GM18507 (cell line): ENCODE measurements around the gene ENTPD6.
"Not testable (repeated sequence)": the region's sequence is repeated elsewhere in the genome, so short reads cannot be mapped to it uniquely, and the experiment has no call there.

ENCODE experiments used
- DNase-seq: peaks from one replicate; pipeline ENCODE4 v3.0.0; 2011; ENCODE audit warnings: low read depth; ENCODE audit not compliant: insufficient read length; ENCODE audit errors: extremely low spot score
- FAIRE-seq: peaks from 2 replicates; lab custom pipeline; 2011; peaks lifted over from hg19 to GRCh38; lab: Jason Lieb, UNC

ENTPD6 gene

DNA sequence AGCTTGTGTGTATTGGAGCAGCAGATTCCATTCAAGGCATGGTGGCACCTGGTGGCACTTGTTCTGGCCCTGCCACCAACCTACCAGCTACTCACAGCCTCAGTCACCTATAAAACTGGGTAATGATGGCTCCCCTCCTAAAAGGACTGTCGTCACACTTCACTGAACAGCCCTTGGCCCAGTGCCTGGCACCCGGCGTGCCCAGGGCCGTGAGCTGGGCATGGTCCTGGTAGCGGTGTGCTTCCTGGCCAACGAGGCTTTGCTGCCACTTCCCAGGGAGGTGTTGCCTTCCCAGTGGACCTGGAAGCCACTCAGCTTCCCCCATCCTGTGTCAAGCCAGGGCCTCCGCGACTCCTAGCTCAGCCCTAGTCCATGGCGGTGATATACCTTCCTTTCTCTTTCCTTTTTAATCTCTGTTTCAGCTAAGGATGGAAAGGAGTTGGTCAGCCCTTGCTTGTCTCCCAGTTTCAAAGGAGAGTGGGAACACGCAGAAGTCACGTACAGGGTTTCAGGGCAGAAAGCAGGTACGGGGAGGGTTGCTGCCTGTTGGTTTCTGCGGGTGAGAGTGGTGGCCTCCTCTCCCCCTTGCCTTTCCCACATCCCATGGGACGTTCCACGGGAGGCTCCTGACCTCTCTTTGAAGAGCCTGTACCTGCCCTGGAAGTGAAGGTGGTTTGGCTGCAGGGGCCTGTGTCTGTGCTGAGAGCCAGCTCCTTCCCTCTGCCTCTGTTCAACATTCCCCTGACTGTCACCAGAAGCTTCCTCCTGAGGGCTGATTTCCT is 25.5 kb downstream of the ENTPD6 start:
- no peak for DNase-seq
- FAIRE-seq, result no peak

DNA sequence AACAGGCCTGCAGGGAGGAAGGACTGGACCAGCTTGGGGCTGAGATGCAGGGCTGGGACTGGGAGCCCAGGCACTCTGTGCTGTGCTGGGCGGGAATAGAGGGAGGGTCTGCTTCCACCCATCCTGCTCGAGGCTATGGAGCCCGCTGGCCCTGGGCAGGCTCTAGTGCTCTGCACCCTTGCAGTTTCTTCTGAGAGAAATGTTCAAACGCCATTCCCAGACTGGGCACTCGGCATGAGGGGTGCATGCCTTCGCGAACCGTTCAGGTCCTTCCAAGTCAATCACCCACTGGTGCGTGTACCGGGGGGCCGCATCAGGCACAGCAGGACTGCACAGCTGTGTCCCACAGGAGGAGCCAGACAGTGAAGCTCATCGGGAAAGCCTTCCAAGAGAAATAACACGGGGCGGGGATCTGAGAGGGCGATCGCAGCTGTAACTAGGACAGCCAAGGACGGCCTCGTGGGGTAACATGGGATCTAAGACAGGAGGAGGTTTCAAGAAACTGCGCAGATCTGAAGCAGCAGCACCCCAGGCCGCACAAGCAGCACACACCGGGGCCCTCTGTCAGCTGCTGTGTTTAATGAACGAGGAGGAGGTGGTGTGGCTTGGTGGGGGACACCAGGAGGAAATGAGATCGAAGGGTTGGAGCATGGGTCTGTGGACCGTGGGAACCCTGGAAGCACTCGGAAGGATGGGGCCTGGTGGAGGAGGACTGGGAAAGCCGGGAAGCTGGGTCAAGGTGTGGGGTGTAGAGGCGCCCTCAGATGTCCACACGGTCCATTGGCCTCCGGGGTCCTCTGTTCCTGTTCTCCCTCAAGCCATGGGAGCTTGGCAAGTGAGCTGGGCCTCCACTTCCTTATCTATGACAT is 26.3 kb downstream of the ENTPD6 start:
- no peak for FAIRE-seq
- no peak for DNase-seq

DNA sequence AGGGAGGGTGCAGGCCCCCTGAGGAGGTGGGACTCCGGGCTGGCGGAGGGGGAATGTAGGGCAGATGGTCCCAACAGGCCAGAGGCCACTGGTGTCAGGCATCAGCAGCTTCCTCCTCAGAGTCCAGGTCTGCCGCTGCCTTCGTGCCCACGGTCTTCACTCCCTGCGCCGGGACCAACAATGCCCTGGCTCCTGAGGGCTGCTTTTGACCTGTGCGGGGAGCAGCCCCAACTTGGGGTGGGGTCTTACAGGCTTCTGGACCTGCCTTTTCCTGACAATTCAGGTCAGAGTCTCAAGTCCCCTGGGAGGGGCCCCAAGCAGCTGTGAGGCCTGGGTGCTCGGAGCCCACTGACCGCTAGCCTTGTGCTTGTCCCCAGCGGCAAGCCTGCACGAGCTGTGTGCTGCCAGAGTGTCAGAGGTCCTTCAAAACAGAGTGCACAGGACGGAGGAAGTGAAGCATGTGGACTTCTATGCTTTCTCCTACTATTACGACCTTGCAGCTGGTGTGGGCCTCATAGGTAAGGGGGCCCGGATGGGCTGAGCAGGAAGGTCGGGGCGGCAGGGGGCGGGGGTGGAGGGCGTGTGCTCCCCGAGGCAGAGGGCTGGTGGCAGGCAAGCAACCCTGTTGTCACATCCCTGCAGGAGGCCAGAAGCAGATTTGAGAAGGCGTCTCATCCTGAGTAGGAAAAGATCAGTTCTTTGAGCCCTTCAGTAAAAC is 27.1 kb downstream of the ENTPD6 start:
- DNase-seq (no peak), FAIRE-seq (no peak)

DNA sequence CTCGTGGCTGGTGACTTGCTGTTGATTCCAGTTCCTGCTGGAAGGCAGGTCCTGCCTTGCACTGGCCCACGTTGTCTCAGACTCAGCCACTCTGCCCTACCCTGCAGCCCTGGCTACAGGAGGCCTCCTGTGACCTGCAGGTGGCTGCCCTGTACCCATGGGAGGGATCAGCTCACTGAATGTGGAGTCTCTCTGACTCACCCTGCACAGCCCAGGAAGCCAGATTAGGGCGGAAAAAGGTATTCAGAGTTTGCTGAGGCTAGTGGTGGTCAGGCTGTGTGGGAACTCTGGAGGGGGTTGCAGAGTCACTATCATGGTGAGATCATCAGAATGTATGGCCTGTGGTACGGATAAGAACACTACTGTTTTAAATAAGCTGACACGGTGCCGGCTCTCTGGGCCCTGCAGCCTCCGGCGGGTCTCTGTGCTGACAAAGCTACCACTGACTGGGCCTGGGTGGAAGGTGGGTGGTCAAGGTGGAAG is 27.7 kb downstream of the ENTPD6 start:
- FAIRE-seq (no peak), DNase-seq (no peak)

DNA sequence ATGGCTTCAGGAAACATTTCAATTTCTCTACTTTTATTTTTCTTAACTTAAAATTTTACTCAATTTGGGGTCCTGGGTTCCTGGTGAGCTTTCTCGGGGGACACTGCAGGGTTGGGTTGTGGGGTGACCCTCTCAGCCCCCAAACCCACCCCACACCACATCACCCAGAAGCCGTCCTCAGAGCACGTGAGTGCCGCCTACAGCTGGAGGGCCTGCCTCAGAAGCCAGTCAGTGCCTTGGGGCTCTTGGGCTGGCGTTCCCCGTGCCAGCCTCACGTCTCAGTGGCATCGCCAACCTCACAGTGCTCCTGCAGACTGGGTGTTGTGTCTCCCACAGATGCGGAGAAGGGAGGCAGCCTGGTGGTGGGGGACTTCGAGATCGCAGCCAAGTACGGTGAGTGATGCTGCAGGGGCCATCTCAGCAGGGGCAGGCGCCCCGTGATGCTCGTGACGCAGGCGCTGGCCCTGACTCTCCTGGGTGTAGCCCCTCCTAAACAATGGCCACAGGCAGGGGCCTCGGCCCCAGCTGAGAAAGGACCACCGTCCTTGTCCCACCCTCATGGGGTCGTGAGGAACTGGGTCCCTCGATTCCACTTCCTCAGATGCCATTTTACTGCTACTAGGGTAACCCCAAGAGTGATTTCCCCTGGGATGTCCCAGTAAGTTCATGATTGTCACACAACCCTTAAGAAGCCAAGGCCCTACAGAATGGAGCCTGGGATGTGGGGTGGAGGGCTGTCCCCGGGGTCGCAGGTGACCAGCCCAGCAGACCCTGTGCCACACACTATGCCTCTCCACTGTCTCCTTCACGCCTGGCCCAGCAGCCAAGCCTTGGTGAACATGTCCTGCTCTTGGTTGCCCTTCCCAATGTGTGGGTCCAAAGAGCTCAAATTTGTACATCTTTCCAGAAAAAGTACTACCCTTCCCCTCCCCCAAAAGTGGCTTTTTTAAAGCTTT is 28.5 kb downstream of the ENTPD6 start:
- DNase-seq (no peak), FAIRE-seq (no peak)

DNA sequence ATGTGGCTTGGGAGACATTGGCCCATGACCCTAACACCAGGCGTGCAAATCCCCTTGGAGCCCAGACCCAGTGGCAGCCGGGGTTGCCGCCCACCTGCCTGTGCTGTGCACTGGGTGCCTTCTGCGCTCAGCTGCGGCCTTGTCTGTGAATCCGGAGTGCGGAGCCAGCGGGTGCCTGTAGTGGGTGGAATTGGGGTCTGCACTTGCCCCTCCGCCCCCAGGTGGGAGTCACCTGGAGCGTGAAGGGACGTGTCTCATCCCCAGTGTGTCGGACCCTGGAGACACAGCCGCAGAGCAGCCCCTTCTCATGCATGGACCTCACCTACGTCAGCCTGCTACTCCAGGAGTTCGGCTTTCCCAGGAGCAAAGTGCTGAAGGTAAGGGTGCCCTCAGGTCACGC is 29.4 kb downstream of the ENTPD6 start:
- FAIRE-seq, result no peak

DNA sequence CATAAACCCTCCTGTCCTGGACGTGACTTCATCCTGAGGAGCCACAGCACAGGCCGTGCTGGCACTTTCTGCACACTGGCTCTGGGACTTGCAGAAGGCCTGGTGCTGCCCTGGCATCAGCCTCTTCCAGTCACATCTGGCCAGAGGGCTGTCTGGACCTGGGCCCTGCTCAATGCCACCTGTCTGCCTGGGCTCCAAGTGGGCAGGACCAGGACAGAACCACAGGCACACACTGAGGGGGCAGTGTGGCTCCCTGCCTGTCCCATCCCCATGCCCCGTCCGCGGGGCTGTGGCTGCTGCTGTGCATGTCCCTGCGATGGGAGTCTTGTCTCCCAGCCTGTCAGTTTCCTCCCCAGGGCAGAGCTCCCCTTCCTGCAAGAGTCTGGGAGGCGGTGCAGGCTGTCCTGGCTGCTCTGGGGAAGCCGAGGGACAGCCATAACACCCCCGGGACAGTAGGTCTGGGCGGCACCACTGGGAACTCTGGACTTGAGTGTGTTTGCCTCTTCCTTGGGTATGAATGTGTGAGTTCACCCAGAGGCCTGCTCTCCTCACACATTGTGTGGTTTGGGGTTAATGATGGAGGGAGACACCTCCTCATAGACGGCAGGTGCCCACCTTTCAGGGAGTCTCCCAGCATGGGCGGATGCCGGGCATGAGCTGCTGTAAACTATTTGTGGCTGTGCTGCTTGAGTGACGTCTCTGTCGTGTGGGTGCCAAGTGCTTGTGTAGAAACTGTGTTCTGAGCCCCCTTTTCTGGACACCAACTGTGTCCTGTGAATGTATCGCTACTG is 30.3 kb downstream of the ENTPD6 start:
- DNase-seq (no peak), FAIRE-seq (no peak)

More for the DNA sequence above, 29.4 kb downstream of the ENTPD6 start:
- no peak for DNase-seq

DNA sequence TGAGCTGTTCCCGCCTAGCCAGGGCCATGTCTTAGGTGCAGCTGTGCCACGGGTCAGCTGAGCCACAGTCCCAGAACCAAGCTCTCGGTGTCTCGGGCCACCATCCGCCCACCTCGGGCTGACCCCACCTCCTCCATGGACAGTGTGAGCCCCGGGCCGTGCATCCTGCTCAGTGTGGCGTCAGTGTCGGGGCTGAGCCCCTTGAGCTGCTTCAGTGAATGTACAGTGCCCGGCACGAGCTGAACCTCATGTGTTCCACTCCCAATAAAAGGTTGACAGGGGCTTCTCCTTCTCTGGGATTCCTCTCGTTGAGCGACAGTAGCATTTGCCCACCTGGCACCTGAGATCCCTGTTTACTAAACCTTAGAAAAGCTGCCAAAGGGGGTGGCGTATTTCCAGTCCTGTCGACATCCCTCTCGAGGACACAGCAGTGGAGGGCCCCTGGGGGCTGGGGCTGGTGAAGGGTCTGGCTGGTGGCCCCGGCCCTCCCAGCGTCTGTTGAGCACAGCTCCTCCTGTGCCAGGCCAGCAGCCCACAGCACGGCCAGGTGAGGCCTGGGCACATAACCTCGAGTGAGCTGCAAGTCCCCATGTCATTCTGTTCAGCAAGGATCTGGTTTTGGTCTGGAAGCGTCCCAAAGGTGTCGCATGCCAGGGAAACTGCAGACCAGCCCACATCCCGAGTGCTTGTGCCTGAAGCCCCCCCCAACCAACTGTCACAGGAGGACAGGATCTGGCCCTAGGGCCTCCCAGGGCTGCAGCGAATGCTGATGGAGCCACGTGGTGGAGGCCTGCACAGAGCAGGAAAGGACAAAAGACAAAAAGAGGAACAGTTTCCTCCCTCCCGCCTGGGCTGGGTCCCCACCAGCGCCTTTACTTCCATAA is 31.2 kb downstream of the ENTPD6 start:
- DNase-seq, result no peak
- no peak for FAIRE-seq

DNA sequence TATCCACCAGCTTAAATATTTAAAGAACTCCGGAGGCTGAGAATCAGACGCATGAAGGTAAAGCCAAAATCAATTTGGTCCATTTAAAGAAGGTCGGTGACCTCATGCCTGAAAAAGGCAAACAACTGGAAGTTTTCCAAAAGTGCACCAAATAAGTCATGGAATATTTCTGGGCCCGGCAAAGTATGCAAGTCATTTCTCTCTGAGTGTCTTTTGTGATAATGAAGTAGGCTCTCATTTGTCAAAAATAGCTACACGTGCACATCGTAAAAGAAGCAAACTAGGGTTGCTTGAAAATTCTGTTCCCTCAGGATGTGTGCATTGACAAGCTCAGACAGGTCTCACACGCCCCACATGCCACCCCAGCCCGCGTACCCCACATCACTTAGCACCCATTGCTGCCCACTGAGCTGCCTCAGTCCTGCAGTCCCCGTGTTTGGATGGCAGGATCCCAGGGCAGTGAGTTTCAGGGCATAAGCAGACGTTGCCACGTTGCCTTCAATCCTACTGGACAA is 31.9 kb downstream of the ENTPD6 start:
- DNase-seq (no peak), FAIRE-seq (no peak)

DNA sequence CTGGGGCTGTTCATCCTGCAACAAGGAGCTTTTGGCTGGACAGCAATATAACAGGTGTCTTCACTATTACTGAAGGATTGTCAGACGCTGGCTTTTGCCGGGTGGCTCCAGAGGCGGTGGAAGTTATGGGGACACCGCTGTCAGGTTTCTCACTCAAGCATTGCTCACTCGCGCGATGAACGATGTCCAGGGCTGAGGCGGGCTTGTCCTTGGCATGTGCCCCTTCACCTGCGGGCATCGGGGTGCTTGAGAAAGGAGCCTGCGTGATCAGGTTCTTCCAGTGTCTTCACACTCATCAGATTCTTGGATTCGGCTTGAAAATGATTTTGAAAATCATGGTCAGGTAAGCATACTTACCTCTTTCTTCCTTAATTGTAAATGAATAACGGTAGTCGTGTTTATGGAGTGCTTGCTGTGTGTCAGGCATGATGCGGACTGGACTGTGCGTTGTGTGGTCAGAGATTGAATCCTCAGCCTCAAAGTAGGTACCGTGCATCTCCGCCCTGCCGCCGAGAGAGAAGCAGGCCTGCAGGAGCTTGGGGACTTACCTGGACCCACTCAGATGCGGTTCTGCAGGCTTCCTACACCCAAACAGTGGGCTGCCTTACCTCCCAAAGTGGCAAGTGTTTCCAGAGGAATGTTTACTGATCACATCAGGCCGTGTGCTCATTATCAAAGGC is 34.1 kb downstream of the ENTPD6 start:
- no peak for FAIRE-seq
- no peak for DNase-seq

DNA sequence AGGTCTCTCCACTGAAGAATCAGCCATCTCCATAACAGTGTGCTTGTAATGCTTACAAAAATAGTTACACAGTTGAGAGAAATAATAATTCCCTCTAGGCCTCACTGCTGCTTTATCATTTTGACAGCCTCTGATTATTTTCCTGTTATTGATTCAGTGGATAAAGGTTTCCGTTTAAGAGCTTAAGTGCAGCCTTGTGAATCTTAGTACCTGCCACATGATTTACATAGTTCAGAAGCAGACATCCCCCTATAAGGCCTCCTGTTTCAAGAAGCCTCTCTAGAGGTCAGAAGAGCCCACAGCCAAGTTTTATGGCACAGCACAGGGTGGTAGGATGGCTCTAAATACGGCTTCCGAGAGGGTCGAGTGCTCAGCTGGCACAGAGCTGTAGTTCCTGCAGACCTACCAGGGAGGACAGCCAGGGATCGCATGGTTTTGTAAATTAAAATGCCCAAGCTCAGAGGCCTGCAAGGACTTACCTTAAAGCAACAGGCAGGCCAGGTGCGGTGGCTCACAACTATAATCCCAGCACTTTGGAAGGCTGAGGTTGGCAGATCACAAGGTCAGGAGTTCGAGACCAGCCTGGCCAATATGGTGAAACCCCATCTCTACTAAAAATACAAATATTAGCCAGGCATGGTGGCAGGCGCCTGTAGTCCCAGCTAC is 34.8 kb downstream of the ENTPD6 start:
- DNase-seq (no peak), FAIRE-seq (no peak)

DNA sequence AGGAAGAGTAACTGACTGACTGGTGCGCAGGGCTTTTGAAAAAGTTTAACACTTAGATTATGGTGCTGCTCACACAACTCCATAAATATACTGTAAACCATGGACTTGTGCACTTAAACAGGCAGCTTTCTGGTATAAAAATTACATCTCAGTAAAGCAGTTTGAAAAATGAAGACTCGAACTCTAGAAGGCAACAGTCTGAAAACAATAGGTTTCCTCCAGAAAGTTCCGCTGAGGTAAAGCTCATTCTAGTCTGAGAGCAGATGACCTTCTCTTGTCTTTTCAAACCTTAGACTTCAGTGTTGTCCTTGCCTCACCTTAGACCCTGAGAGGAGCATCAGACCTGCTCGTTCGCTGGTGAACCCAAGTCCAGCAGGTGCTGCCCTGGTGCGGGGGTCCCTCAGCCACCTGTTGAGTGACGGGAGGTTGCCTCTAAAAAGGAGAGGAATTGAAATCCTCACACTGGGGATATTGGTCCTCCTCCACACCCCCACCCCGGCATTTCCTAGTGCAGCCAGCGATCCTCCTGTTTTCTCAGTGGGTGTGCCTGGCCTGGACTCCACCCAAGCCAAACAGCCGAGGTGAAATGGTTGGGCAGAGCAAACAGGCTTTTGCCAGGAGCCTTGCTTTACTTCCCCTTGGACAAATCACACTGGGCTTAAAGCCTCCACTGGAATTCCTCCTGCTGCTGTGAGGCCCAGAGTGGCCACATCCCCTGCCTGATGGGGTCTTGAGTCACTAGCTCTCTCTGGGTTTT is 37.7 kb downstream of the ENTPD6 start:
- no peak for FAIRE-seq

DNA sequence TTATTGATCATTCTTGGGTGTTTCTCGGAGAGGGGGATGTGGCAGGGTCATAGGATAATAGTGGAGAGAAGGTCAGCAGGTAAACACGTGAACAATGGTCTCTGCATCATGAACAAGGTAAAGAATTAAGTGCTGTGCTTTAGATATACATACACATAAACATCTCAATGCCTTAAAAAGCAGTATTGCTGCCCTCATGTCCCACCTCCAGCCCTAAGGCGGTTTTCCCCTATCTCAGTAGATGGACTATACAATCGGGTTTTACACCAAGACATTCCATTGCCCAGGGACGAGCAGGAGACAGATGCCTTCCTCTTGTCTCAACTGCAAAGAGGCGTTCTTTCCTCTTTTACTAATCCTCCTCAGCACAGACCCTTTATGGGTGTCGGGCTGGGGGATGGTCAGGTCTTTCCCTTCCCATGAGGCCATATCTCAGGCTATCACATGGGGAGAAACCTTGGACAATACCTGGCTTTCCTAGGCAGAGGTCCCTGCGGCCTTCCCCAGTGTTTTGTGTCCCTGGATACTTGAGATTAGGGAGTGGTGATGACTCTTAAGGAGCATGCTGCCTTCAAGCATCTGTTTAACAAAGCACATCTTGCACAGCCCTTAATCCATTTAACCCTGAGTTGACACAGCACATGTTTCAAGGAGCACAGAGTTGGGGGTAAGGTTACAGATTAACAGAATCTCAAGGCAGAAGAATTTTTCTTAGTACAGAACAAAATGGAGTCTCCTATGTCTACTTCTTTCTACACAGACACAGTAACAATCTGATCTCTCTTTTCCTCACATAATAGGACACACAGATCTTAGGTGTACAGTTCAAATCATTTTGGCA is 38.7 kb downstream of the ENTPD6 start:
- not testable (repeated sequence) for DNase-seq, FAIRE-seq

More for the DNA sequence above, 37.7 kb downstream of the ENTPD6 start:
- no peak for DNase-seq

DNA sequence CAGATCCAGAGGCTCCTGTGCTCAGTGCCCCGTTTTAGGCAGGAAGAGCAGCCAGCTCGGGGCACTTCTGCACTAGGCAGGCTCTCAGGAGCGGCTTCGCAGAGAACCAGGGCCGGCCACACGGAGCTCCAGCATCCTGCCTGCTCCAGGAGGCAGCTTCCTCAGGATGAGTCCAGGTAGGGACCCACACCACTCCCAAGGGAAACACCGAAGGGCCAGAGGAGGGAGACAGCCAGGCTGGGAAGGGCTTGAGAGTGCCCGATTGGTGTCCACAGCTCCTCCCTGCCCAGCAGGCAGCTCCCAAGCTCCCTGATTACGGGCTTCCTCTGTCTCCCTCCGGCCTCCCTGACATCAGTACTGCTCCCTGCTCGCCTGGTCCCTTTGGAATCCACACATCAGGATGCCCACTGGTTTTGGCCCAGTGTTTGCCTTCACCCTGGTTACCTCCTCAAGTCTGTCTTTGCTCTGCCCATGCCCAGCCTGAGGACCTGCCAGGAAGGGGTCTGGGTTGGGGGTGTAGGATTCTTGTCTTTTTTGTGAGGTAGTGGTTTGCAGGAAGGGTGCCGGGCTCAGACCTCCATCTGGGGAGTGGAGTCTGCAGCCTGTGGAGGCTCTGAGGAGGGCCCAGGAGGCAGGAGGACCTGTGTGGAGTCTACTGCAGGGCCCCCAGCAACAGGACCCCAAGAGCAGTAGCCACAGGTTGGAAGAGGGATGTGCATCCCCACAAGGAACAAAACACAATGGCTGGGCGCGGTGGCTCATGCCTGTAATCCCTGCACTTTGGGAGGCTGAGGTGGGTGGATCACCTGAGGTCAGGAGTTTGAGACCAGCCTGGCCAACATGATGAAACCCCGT is 41.2 kb downstream of the ENTPD6 start:
- no peak for FAIRE-seq
- DNase-seq, result no peak
